IMR-90 (cell line): ENCODE results near the gene AUH.

ENCODE experiments used
- BHLHE40 ChIP-seq: fragments of 150-350 bp; IDR thresholded peaks from 2 replicates; pipeline ENCODE4 v1.6.1; 2016; ENCODE audit warnings: mild to moderate bottlenecking, low read depth, low read length
- CEBPB ChIP-seq: IDR thresholded peaks from 2 replicates; pipeline ENCODE4 v1.6.1; 2012; ENCODE audit warnings: low read depth, low read length, improper control_type of control experiment
- CHD1 ChIP-seq: IDR thresholded peaks from 2 replicates; pipeline ENCODE4 v1.6.1; 2012; ENCODE audit warnings: low read depth, low read length, improper control_type of control experiment
- CTCF ChIP-seq: conservative IDR thresholded peaks from 2 replicates; pipeline ENCODE4 v1.5.1; 2012; ENCODE audit warnings: mild to moderate bottlenecking, low read depth, low read length, improper control_type of control experiment
- FOS ChIP-seq: fragments of 150-350 bp; IDR thresholded peaks from 2 replicates; pipeline ENCODE4 v1.6.1; 2016; ENCODE audit warnings: low read depth, low read length
- MAFK ChIP-seq: IDR thresholded peaks from 2 replicates; pipeline ENCODE4 v1.6.1; 2012; ENCODE audit warnings: low read depth, low read length, improper control_type of control experiment
- POLR2A ChIP-seq: IDR thresholded peaks from 2 replicates; pipeline ENCODE4 v1.6.1; 2012; ENCODE audit warnings: mild to moderate bottlenecking, low read depth, low read length
- RAD21 ChIP-seq: IDR thresholded peaks from 2 replicates; pipeline ENCODE4 v1.6.1; 2012; ENCODE audit warnings: low read length, improper control_type of control experiment
- RCOR1 ChIP-seq: IDR thresholded peaks from 2 replicates; pipeline ENCODE4 v1.6.1; 2012; ENCODE audit warnings: mild to moderate bottlenecking, low read length, improper control_type of control experiment; ENCODE audit not compliant: insufficient replicate concordance
- RFX5 ChIP-seq: IDR thresholded peaks from 2 replicates; pipeline ENCODE4 v1.8.0; 2012; ENCODE audit warnings: low read depth, mild to moderate bottlenecking, low read length, moderate library complexity
- SMC3 ChIP-seq: fragments of 150-350 bp; IDR thresholded peaks from 2 replicates; pipeline ENCODE4 v1.6.1; 2016; ENCODE audit warnings: low read depth, mild to moderate bottlenecking, antibody characterized with exemption, low read length, moderate library complexity
- USF2 ChIP-seq: fragments of 150-350 bp; IDR thresholded peaks from 2 replicates; pipeline ENCODE4 v1.6.1; 2017; ENCODE audit warnings: mild to moderate bottlenecking, antibody characterized with exemption, low read length, low read depth

GRCh38 chr9:91331849-91332248 is 29.9 kb downstream of the AUH start:
- TF ChIP-seq CTCF (no peak), POLR2A (no peak), RAD21 (no peak), BHLHE40 (no peak), CEBPB (no peak), CHD1 (no peak), FOS (no peak), RCOR1 (no peak), RFX5 (no peak), USF2 (no peak), MAFK (peak; percentile 54), SMC3 (no peak)
